ENCODE measurements around the gene MID1. TPM values are rescaled to one million over a fixed set of nuclear protein-coding genes. Genes with fewer than 3 reads are reported as not detected.
A peak's percentile ranks its signal among the peaks of the same experiment; 100 is the strongest.

Gene MID1
- total RNA-seq, 4 donors from 2014 or later, result 19.6 to 40.4 (median 29.9) TPM

DNA sequence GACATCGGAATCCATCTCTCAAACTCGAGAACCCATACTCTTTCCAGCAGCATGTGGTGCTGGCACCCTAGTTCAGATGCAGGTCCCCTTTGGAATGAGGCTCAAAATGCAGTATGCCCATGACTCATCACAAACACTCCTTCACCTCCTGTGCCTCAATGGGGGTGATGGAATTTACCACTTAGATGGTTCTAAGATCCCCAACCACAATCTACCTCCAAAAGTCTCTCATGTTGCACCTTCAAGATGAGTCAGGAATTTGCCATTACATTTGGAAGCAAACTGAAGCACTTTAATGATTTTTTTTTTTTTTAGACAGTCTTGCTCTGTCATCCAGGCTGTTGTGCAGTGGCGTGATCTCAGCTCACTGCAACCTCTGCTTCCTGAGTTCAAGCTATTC lies 8.5 kb upstream of the MID1 start:
- Histone ChIP-seq H3K27ac (no peak overlapping the region), H3K9me3 (no peaks in the 10 kb centered on the region), H3K27me3 (no peaks in the 10 kb centered on the region), H3K4me1 (no peaks in the 10 kb centered on the region), H3K36me3 (no peaks in the 10 kb centered on the region), H3K4me3 (no peak overlapping the region)
- no peak for DNase-seq
- TF ChIP-seq, protein P1, sequence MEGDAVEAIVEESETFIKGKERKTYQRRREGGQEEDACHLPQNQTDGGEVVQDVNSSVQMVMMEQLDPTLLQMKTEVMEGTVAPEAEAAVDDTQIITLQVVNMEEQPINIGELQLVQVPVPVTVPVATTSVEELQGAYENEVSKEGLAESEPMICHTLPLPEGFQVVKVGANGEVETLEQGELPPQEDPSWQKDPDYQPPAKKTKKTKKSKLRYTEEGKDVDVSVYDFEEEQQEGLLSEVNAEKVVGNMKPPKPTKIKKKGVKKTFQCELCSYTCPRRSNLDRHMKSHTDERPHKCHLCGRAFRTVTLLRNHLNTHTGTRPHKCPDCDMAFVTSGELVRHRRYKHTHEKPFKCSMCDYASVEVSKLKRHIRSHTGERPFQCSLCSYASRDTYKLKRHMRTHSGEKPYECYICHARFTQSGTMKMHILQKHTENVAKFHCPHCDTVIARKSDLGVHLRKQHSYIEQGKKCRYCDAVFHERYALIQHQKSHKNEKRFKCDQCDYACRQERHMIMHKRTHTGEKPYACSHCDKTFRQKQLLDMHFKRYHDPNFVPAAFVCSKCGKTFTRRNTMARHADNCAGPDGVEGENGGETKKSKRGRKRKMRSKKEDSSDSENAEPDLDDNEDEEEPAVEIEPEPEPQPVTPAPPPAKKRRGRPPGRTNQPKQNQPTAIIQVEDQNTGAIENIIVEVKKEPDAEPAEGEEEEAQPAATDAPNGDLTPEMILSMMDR (IDR thresholded peaks at IDR 0.05), result no peak
- TF ChIP-seq POLR2A (IDR thresholded peaks at IDR 0.05), result no peak

DNA sequence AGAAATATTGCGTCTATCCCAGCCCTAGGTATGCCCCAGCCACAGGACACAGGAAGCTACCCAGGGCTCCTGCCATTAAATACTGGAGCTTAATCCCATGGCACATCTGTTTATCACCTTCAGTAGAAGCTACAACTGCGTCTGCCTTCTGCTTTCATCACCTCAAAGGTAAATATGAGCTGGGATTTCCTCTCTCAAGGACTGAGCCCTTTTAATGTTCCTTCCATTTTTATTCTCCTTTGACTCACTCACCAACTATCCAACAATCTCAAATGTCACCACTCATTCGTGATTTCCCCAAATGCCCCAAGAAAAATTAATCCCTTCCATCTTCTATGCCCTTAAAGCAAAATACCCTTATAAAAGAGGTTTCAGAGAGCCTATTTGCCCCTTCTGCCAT lies 1.8 kb upstream of the MID1 start:
- no peaks in the 10 kb centered on the region for H3K36me3 ChIP-seq

DNA sequence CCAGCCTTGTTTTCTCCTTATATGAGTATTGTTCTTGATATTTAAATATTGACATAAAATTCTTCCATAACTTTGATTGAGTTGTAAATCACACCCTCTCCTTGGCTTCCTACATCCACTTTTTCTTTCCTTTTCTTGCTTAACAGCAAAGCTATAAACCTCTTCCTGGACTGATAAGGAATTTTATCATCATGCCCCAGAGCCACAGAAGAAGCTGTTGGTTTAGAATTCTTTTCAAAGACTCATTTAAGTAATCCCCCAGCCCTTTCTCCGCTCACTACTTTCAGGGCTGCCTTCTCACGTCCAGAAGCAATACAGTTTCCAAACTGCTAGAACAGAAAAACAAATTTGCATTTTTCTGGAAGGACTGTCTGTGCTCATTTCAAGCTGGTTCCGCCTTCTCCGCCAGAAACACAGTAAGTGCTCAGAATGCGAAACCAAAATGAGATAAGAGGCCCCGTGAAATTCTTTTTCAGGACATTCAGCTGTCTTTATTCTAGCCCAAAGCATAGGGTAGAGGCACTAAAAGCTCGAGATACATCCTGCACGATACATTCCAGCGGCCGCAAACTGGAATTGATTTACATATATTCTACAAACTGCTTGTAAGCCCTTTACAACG lies 849 bp downstream of the MID1 start:
- H3K4me1 ChIP-seq, result no peaks in the 10 kb centered on the region
- no peaks in the 10 kb centered on the region for H3K27me3 ChIP-seq
- peak overlapping the region; percentile 49 to 80 (median 62) for H3K27ac ChIP-seq
- peak overlapping the region; percentile 36 to 71 (median 50) for H3K4me3 ChIP-seq
- DNase-seq, result no peak
- no peaks in the 10 kb centered on the region for H3K9me3 ChIP-seq
- TF ChIP-seq, protein P1 (IDR thresholded peaks at IDR 0.05), result no peak
- no peak for TF ChIP-seq POLR2A (IDR thresholded peaks at IDR 0.05)
- H3K36me3 ChIP-seq, result no peaks in the 10 kb centered on the region

More for the DNA sequence above, 1.8 kb upstream of the MID1 start:
- TF ChIP-seq, protein P1 (IDR thresholded peaks at IDR 0.05), result no peak
- TF ChIP-seq POLR2A (IDR thresholded peaks at IDR 0.05), result no peak
- Histone ChIP-seq H3K4me1 (no peaks in the 10 kb centered on the region), H3K4me3 (no peak overlapping the region), H3K27ac (no peak overlapping the region), H3K27me3 (no peaks in the 10 kb centered on the region), H3K9me3 (no peaks in the 10 kb centered on the region)
- no peak for DNase-seq

DNA sequence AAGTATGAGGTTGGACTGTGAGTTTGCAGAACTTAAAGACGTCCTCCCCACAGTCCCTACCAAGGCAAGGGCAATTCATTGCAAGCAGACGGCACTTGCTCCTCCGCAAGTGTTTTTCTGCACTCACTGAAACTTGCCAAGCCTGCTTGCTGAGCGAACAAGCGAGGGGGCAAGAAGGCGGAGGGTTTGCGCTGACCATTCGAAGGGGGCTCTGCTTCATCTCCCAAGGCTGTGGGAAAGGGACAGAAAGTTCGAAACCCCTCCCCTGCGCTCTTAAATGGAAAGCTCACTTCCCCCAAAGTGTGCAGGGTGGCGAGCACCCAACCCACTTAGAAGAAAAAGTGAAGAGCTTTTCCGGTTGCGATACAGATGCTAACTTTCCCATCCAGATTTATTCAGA lies 1.4 kb downstream of the MID1 start:
- Histone ChIP-seq H3K36me3 (no peaks in the 10 kb centered on the region), H3K4me3 (peak overlapping the region; percentile 3 to 71 (median 50)), H3K9me3 (no peaks in the 10 kb centered on the region), H3K27ac (peak overlapping the region in 3 of 4 donors; percentile 27 to 80 (median 68)), H3K4me1 (no peaks in the 10 kb centered on the region), H3K27me3 (no peaks in the 10 kb centered on the region)
- TF ChIP-seq, protein P1 (IDR thresholded peaks at IDR 0.05), result no peak
- TF ChIP-seq POLR2A (IDR thresholded peaks at IDR 0.05), result no peak
- DNase-seq, result no peak

DNA sequence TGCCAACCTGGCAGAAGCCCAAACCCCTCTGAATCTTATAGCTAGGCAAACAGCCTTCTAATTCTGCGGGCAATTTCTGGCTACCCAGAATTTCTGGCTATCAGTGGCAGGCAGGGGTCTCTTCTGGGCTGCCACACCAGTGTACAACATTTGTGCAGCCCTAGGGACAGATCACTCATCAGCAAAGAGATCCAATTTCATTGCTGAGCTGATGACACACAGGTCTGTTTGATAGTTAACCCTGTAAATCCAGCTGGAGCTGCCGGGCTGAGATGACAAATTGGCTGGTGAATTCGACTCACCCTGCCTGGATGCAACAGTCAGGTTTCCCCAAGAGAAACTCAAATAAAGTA lies 2.4 kb downstream of the MID1 start:
- Histone ChIP-seq H3K27ac (peak overlapping the region in 3 of 4 donors; percentile 27 to 80 (median 68)), H3K36me3 (no peaks in the 10 kb centered on the region), H3K9me3 (no peaks in the 10 kb centered on the region), H3K27me3 (no peaks in the 10 kb centered on the region), H3K4me1 (no peaks in the 10 kb centered on the region), H3K4me3 (peak overlapping the region in 2 of 4 donors; percentile 62 to 71)
- TF ChIP-seq, protein P1 (IDR thresholded peaks at IDR 0.05), result no peak
- TF ChIP-seq POLR2A (IDR thresholded peaks at IDR 0.05), result no peak
- no peak for DNase-seq

All from Peyer's patch (tissue), 4 donors.